A549 (cell line): ENCODE measurements around the gene MDH2. TPM values are rescaled to one million over a fixed set of nuclear protein-coding genes. Genes with fewer than 3 reads are reported as not detected.

Experiments used
- ATAC-seq, 2 experiments: fragments of 200-7000 bp in 1 of 2; fragments of >200 bp in 1 of 2; cut with Nextera tagmentation in 1 of 2; cut with Tn5 transposase in 1 of 2; 3 replicates each; pipeline versions ENCODE4 v1.8.0 to v1.9.1; 2018 to 2020; ENCODE audit warnings: mild to moderate bottlenecking in 1 of 2, moderate library complexity in 1 of 2
- CTCF ChIA-PET: fragments of 300-600 bp; sonication (Branson Sonifier 250); formaldehyde crosslinking; extraction: SDS; loops from one replicate; lab custom pipeline; 2021; ENCODE audit warnings: antibody characterized with exemption, inconsistent platforms; lab: Yijun Ruan, JAX
- POLR2A ChIA-PET: fragments of 350-600 bp; formaldehyde crosslinking; extraction: SDS; loops from one replicate; lab custom pipeline; 2021; ENCODE audit warnings: antibody characterized with exemption, inconsistent platforms; lab: Yijun Ruan, JAX
- DNase-seq, 2 experiments: peaks; one replicate each; pipeline versions ENCODE4 v3.0.0 to v3.0.0-alpha.2; 2011 to 2016; ENCODE audit warnings: low read depth in 1 of 2, low spot score in 1 of 2
- FAIRE-seq: peaks from 2 replicates; lab custom pipeline; 2011; peaks lifted over from hg19 to GRCh38; lab: Jason Lieb, UNC
- H3K27ac ChIP-seq, 2 experiments: fragments of >200 bp; sonication (Bioruptor Twin); formaldehyde crosslinking; 3 replicates each; pipeline ENCODE4 v1.5.1; 2016 to 2017
- H3K4me1 ChIP-seq: fragments of >200 bp; sonication (Bioruptor Twin); formaldehyde crosslinking; 3 replicates; pipeline ENCODE4 v1.6.1; 2016
- H3K4me2 ChIP-seq: fragments of >200 bp; sonication (Bioruptor Twin); formaldehyde crosslinking; 3 replicates; pipeline ENCODE4 v1.6.1; 2016
- H3K4me3 ChIP-seq: fragments of >200 bp; sonication (Bioruptor Twin); formaldehyde crosslinking; 3 replicates; pipeline ENCODE4 v1.5.1; 2016
- H3K9me3 ChIP-seq: fragments of >200 bp; sonication (Bioruptor Twin); formaldehyde crosslinking; 3 replicates; pipeline ENCODE4 v1.6.1; 2016
- CBX2 ChIP-seq: fragments of 200-600 bp; sonication (generic); IDR thresholded peaks from 2 replicates; pipeline ENCODE4 v1.6.1; 2016; ENCODE audit warnings: low read depth, mild to moderate bottlenecking, borderline replicate concordance
- CBX8 ChIP-seq: fragments of 200-600 bp; sonication (generic); IDR thresholded peaks from 2 replicates; pipeline ENCODE4 v1.6.1; 2016
- CHD2 ChIP-seq: fragments of 150-350 bp; IDR thresholded peaks from 2 replicates; pipeline ENCODE4 v1.6.1; 2014; ENCODE audit warnings: low read length; ENCODE audit not compliant: partially characterized antibody
- EHF ChIP-seq: fragments of 250-450 bp; sonication (Bioruptor Pico); IDR thresholded peaks from 2 replicates; pipeline ENCODE4 v1.5.0; 2020; ENCODE audit warnings: mild to moderate bottlenecking
- EHMT2 ChIP-seq: fragments of 200-600 bp; sonication (generic); IDR thresholded peaks from 2 replicates; pipeline ENCODE4 v1.6.1; 2016; ENCODE audit warnings: antibody characterized with exemption, low read depth, mild to moderate bottlenecking, moderate library complexity
- FOSL2 ChIP-seq, 2 experiments: fragments of 450-650 bp in 1 of 2; fragments of >200 bp in 1 of 2; sonication (Bioruptor Twin) in 1 of 2; formaldehyde crosslinking; IDR thresholded peaks; 2 replicates each; pipeline versions ENCODE4 v1.5.0 to v1.6.1; 2016 to 2020; ENCODE audit warnings: mild to moderate bottlenecking in 1 of 2, moderate library complexity in 1 of 2
- GATA3 ChIP-seq: IDR thresholded peaks from 2 replicates; pipeline ENCODE4 v1.6.1; 2012; ENCODE audit warnings: borderline replicate concordance
- HES2 ChIP-seq: fragments of >200 bp; sonication (Bioruptor Twin); formaldehyde crosslinking; IDR thresholded peaks from 2 replicates; pipeline ENCODE4 v1.6.1; 2016
- HEYL ChIP-seq: fragments of 250-450 bp; sonication (Bioruptor Pico); IDR thresholded peaks from 2 replicates; pipeline ENCODE4 v1.8.0; 2021; ENCODE audit warnings: mild to moderate bottlenecking, moderate library complexity
- HOXB13 ChIP-seq: fragments of 250-450 bp; sonication (Bioruptor Pico); IDR thresholded peaks from 2 replicates; pipeline ENCODE4 v1.5.0; 2020; ENCODE audit warnings: low read depth, mild to moderate bottlenecking, moderate library complexity
- JUN ChIP-seq, 2 experiments: fragments of >200 bp; sonication (Bioruptor Twin); formaldehyde crosslinking; IDR thresholded peaks; 2 replicates in 1 of 2; 3 replicates in 1 of 2; pipeline ENCODE4 v1.6.1; 2016 to 2017
- MAFK ChIP-seq: fragments of 450-650 bp; IDR thresholded peaks from 2 replicates; pipeline ENCODE4 v1.6.1; 2014; ENCODE audit not compliant: partially characterized antibody
- MAX ChIP-seq: IDR thresholded peaks from 2 replicates; pipeline ENCODE4 v1.6.1; 2012
- MAZ ChIP-seq: fragments of 150-350 bp; IDR thresholded peaks from 2 replicates; pipeline ENCODE4 v1.6.1; 2014; ENCODE audit warnings: antibody characterized with exemption, low read depth, low read length, borderline replicate concordance
- MYC ChIP-seq: IDR thresholded peaks from 2 replicates; pipeline ENCODE4 v1.6.1; 2012; ENCODE audit warnings: mild to moderate bottlenecking, inconsistent platforms, low read length, improper control_type of control experiment, borderline replicate concordance
- PBX3 ChIP-seq: IDR thresholded peaks from 2 replicates; pipeline ENCODE4 v1.6.1; 2012
- PHF8 ChIP-seq: fragments of 200-600 bp; sonication (generic); IDR thresholded peaks from 2 replicates; pipeline ENCODE4 v1.6.1; 2016; ENCODE audit warnings: low read depth, mild to moderate bottlenecking, antibody characterized with exemption, moderate library complexity, borderline replicate concordance
- RAD21 ChIP-seq, 2 experiments: fragments of >200 bp in 1 of 2; sonication (Bioruptor Twin) in 1 of 2; formaldehyde crosslinking in 1 of 2; IDR thresholded peaks in 1 of 2; conservative IDR thresholded peaks in 1 of 2; 2 replicates in 1 of 2; 3 replicates in 1 of 2; pipeline ENCODE4 v1.6.1; 2012 to 2018; ENCODE audit warnings: inconsistent platforms in 1 of 2
- REST ChIP-seq: fragments of 200-600 bp; sonication (generic); IDR thresholded peaks from 2 replicates; pipeline ENCODE4 v1.6.1; 2016; ENCODE audit warnings: antibody characterized with exemption, mild to moderate bottlenecking, moderate library complexity
- TP53 ChIP-seq: fragments of 250-450 bp; sonication (Bioruptor Pico); IDR thresholded peaks from 2 replicates; pipeline ENCODE4 v1.5.0; 2021; ENCODE audit warnings: mild to moderate bottlenecking, moderate library complexity
- USF2 ChIP-seq: fragments of 450-650 bp; IDR thresholded peaks from 2 replicates; pipeline ENCODE4 v1.6.1; 2014; ENCODE audit warnings: antibody characterized with exemption
- ZFP36 ChIP-seq: fragments of 450-650 bp; IDR thresholded peaks from 2 replicates; pipeline ENCODE4 v1.6.1; 2014; ENCODE audit warnings: borderline replicate concordance; ENCODE audit not compliant: partially characterized antibody
- ZNF302 ChIP-seq: fragments of 250-450 bp; sonication (Bioruptor Pico); IDR thresholded peaks from 2 replicates; pipeline ENCODE4 v1.9.0; 2021; ENCODE audit warnings: inconsistent platforms, mild to moderate bottlenecking, moderate library complexity
- ZSCAN20 ChIP-seq: fragments of 250-450 bp; sonication (Bioruptor Pico); IDR thresholded peaks from 2 replicates; pipeline ENCODE4 v1.8.0; 2022; ENCODE audit warnings: mild to moderate bottlenecking, moderate library complexity
- WGBS: methylation state at CpG from one replicate; pipeline ENCODE4 v1.1.6; 2017; ENCODE audit errors: missing lambda C conversion rate; 5-methylcytosine and 5-hydroxymethylcytosine counted together
- polyA plus RNA-seq, 4 experiments: library from polyadenylated mRNA; depleted of rRNA in 3 of 4; stranded (reverse); fragments of >200 nt; fragmentation: RNase III in 1 of 4; extraction: RNeasy Plus Mini Kit Qiagen cat#74134 plus additional on column Dnase treatment in 1 of 4; gene quantifications; 2 replicates in 3 of 4; 3 replicates in 1 of 4; pipeline ENCODE4 v1.2.3, GENCODE V29; 2011 to 2017

Gene MDH2
- polyA plus RNA-seq, 2 of the 4 experiments (the other 2 are of a cell fraction): 164 to 223 TPM

GRCh38 chr7:76073335-76073990, 25.6 kb downstream of the MDH2 start:
- no peak for FAIRE-seq
- peak in 1 of 2 experiments; percentile 8; a peak in 1 of 6 replicates for ATAC-seq
- CTCF ChIA-PET: interaction anchor here (0.9 to 10.8 kb wide), 4 partner anchors 8 to 58 kb away, joined by 3 to 151 read pairs (median 5); no protein-coding TSS in a partner anchor
- Histone ChIP-seq H3K4me2 (no peak overlapping the region), H3K4me3 (no peak overlapping the region), H3K27ac (peak overlapping the region in 1 of 2 experiments; percentile 71; a peak in 3 of 6 replicates), H3K4me1 (peaks cover 39% of the 10 kb centered on the region), H3K9me3 (0 out of 3 replicates have a peak, but pooled peaks cover 7% of the 10 kb centered on the region)
- TF ChIP-seq EHMT2: no peak
- no peak for TF ChIP-seq ZNF302 (CRISPR knock-in tag)
- no peak for TF ChIP-seq EHF (CRISPR knock-in tag)
- TF ChIP-seq ZFP36: no peak
- 0 out of 5 replicates have a peak, but pooled peaks of 1 of the 2 experiments have one; percentile 2 for TF ChIP-seq RAD21 (conservative IDR thresholded peaks at IDR 0.05 in 1 of 2, IDR thresholded peaks at IDR 0.05 in 1 of 2)
- TF ChIP-seq CHD2: no peak
- no peak for DNase-seq
- POLR2A ChIA-PET: no interaction called here
- 92% methylated on average over 45 of the region's 45 CpGs for WGBS

- CTCF ChIA-PET: interaction anchor here (0.7 to 10.8 kb wide), 5 partner anchors 8 to 57 kb away, joined by 3 to 151 read pairs (median 4); no protein-coding TSS in a partner anchor
These were observed 26.5 kb downstream of the MDH2 start for GRCh38 chr7:76074306-76074971.

DNA sequence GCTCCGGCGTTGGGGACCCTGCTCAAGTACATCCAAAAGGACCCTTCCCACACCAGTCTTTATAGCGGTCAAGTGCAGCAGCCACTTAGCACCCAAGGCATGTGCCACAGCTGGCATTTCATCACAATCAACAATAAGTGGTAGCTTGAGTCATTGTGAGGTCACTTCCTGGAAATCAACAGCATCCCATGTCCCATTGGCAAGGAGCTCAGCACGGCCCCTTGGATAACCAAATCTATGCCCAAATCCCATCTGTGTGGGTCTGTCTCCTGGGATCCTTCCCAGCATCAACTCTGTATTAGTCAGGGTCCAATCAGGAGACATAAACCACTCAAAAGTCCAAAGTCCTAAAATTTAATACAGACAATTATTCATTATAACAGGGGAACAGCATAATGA, 27.1 kb downstream of the MDH2 start:
- FAIRE-seq (no peak), DNase-seq (no peak), ATAC-seq (no peak)
- no peak overlapping the region for H3K4me3 ChIP-seq
- WGBS: 93% methylated on average over 4 of the region's 4 CpGs
- CTCF ChIA-PET: interaction anchor here (0.7 to 10.8 kb wide), 4 partner anchors 14 to 57 kb away, joined by 3 to 151 read pairs (median 3); no protein-coding TSS in a partner anchor
- peaks cover 24% of the 10 kb centered on the region for H3K4me1 ChIP-seq
- H3K27ac ChIP-seq: peak overlapping the region in 1 of 2 experiments; percentile 71; a peak in 2 of 6 replicates
- 0 out of 3 replicates have a peak, but pooled peaks cover 7% of the 10 kb centered on the region for H3K9me3 ChIP-seq
- POLR2A ChIA-PET: no interaction called here
- no peak overlapping the region for H3K4me2 ChIP-seq
- TF ChIP-seq CBX2: no peak
- TF ChIP-seq ZNF302 (CRISPR knock-in tag): no peak
- no peak for TF ChIP-seq MAX
- no peak for TF ChIP-seq FOSL2 (IDR thresholded peaks at IDR 0.05)
- TF ChIP-seq FOSL2 (CRISPR knock-in tag; IDR thresholded peaks at IDR 0.05): no peak
- TF ChIP-seq HES2: no peak
- no peak for TF ChIP-seq MAZ
- TF ChIP-seq GATA3: no peak
- no peak for TF ChIP-seq TP53 (CRISPR knock-in tag)
- no peak for TF ChIP-seq MAFK
- no peak for TF ChIP-seq REST
- no peak for TF ChIP-seq PBX3
- TF ChIP-seq ZSCAN20: no peak
- no peak for TF ChIP-seq MYC
- TF ChIP-seq CBX8: no peak

More at GRCh38 chr7:76074306-76074971, 26.5 kb downstream of the MDH2 start:
- no peak overlapping the region for H3K4me2 ChIP-seq
- peaks cover 30% of the 10 kb centered on the region for H3K4me1 ChIP-seq
- ATAC-seq: no peak
- FAIRE-seq: no peak
- H3K4me3 ChIP-seq: no peak overlapping the region
- peak overlapping the region in 1 of 2 experiments; percentile 71; a peak in 2 of 6 replicates for H3K27ac ChIP-seq
- 0 out of 3 replicates have a peak, but pooled peaks cover 7% of the 10 kb centered on the region for H3K9me3 ChIP-seq
- POLR2A ChIA-PET: no interaction called here
- DNase-seq: no peak
- TF ChIP-seq HOXB13 (CRISPR knock-in tag): no peak
- TF ChIP-seq EHMT2: no peak
- TF ChIP-seq USF2: no peak
- no peak for TF ChIP-seq HEYL (CRISPR knock-in tag)
- TF ChIP-seq MYC: no peak
- no peak for TF ChIP-seq JUN (IDR thresholded peaks at IDR 0.05)
- no peak for TF ChIP-seq HES2
- TF ChIP-seq PHF8: no peak
- 96% methylated on average over 34 of the region's 35 CpGs for WGBS
